Mesodermal cell (in vitro differentiated cells): ENCODE data around the gene COL1A1.

Source experiments
- H3K27ac ChIP-seq: 2 replicates; pipeline ENCODE4 v1.7.0; 2013; ENCODE audit warnings: mild to moderate bottlenecking, low read depth, low read length, moderate library complexity; ENCODE audit not compliant: severe bottlenecking
- H3K36me3 ChIP-seq: 2 replicates; pipeline ENCODE4 v1.7.1; 2013; ENCODE audit warnings: mild to moderate bottlenecking, low read length, moderate library complexity; ENCODE audit not compliant: control insufficient read depth, insufficient read depth
- H3K4me1 ChIP-seq: one replicate; pipeline ENCODE4 v1.7.1; 2013; ENCODE audit warnings: mild to moderate bottlenecking, low read length; ENCODE audit not compliant: insufficient read depth, control insufficient read depth, poor library complexity, severe bottlenecking
- H3K4me3 ChIP-seq: 2 replicates; pipeline ENCODE4 v1.7.0; 2013; ENCODE audit warnings: low read length, control low read depth, mild to moderate bottlenecking; ENCODE audit not compliant: insufficient read depth, poor library complexity, severe bottlenecking; ENCODE audit errors: extremely low read depth
- H3K9me3 ChIP-seq: 2 replicates; pipeline ENCODE4 v1.7.1; 2013; ENCODE audit warnings: mild to moderate bottlenecking, low read length, moderate library complexity; ENCODE audit not compliant: control insufficient read depth
- WGBS, 2 experiments: methylation state at CpG; one replicate each; pipeline ENCODE4 v1.1.5; 2013; ENCODE audit warnings: missing lambda C conversion rate in 2 of 2; ENCODE audit not compliant: insufficient coverage in 2 of 2; 5-methylcytosine and 5-hydroxymethylcytosine counted together

The COL1A1 gene

GRCh38 chr17:50221864-50222545 lies 20.6 kb upstream of the COL1A1 start:
- 93 to 96% methylated on average over 5 to 7 of the region's 8 CpGs for WGBS, 2 experiments
- Histone ChIP-seq H3K4me1 (peaks cover 30% of the 10 kb centered on the region), H3K4me3 (no peak overlapping the region), H3K36me3 (no peaks in the 10 kb centered on the region), H3K9me3 (peaks cover 5% of the 10 kb centered on the region), H3K27ac (no peak overlapping the region)

GRCh38 chr17:50221266-50221863 lies 19.9 kb upstream of the COL1A1 start:
- H3K36me3 ChIP-seq: no peaks in the 10 kb centered on the region
- peaks cover 30% of the 10 kb centered on the region for H3K4me1 ChIP-seq
- peaks cover 5% of the 10 kb centered on the region for H3K9me3 ChIP-seq
- WGBS, 2 experiments: 89 to 92% methylated on average over 5 to 7 of the region's 9 CpGs
- no peak overlapping the region for H3K4me3 ChIP-seq
- no peak overlapping the region for H3K27ac ChIP-seq

GRCh38 chr17:50220811-50221210 lies 19.4 kb upstream of the COL1A1 start:
- 83 to 84% methylated on average over 15 of the region's 15 CpGs for WGBS, 2 experiments
- no peak overlapping the region for H3K27ac ChIP-seq

DNA sequence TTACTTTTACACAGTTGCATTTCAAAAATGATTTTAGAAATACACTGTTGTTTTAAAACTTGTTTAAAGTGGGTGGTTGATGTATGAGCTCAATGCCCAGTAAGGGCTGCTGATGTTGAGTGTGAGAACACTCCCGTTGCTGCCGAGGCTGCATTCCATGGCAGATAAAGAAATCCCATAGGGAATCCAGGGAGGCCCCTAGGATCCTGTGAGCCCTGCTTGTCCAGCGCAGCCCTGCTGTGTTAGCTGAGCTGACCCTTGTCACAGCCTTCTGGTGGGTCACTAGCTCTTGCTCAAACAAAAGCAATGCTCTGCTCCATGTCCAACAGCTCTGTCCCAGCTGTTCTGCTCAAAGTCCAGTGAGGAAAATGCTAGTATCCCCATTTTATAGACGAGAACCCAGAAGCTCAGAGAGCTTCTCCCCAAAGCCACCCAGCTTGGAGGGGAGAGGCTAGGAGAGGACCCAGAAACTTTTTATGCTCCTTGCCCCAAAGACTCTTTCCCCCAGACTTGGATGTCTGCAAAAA lies 18.6 kb upstream of the COL1A1 start:
- H3K4me1 ChIP-seq: peaks cover 30% of the 10 kb centered on the region
- H3K9me3 ChIP-seq: no peaks in the 10 kb centered on the region
- H3K27ac ChIP-seq: peak overlapping the region; percentile 48
- 29 to 53% methylated on average over 3 to 4 of the region's 4 CpGs for WGBS, 2 experiments
- H3K4me3 ChIP-seq: no peak overlapping the region
- H3K36me3 ChIP-seq: no peaks in the 10 kb centered on the region

More at GRCh38 chr17:50220811-50221210, 19.4 kb upstream of the COL1A1 start:
- peaks cover 30% of the 10 kb centered on the region for H3K4me1 ChIP-seq
- H3K36me3 ChIP-seq: no peaks in the 10 kb centered on the region
- no peak overlapping the region for H3K4me3 ChIP-seq
- peaks cover 3% of the 10 kb centered on the region for H3K9me3 ChIP-seq

DNA sequence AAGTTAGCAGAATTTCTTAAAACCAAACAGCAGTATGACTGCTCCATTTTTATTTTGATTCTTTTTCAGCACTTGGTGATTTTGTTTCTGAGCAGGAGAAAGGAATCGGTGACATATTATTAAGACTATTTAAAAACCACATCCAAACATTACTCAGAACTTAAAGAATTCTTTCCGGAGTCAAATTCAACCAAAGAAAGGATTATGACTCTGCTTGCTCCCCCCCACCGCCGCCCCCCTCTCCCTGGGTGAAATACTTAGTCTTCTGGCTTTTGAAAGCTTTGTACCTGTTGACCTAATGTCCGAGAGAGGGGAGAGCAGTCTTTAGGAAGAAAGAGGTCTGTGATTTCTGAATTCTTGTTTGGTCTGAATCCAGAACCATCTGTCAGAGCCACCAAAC lies 17.9 kb upstream of the COL1A1 start:
- 60% methylated on average over 2 of the region's 5 CpGs; no CpG with 5 or more reads in 1 of the 2 experiments for WGBS, 2 experiments
- no peak overlapping the region for H3K4me3 ChIP-seq
- H3K4me1 ChIP-seq: peaks cover 30% of the 10 kb centered on the region
- H3K9me3 ChIP-seq: no peaks in the 10 kb centered on the region
- H3K27ac ChIP-seq: peak overlapping the region; percentile 48
- H3K36me3 ChIP-seq: no peaks in the 10 kb centered on the region

GRCh38 chr17:50218771-50219315 lies 17.4 kb upstream of the COL1A1 start:
- WGBS, 2 experiments: 83% methylated on average over 1 of the region's 1 CpG; no CpG with 5 or more reads in 1 of the 2 experiments
- Histone ChIP-seq H3K4me1 (peaks cover 30% of the 10 kb centered on the region), H3K27ac (peak overlapping the region; percentile 48), H3K9me3 (no peaks in the 10 kb centered on the region), H3K36me3 (no peaks in the 10 kb centered on the region), H3K4me3 (no peak overlapping the region)

- 86% methylated on average over 1 of the region's 3 CpGs; no CpG with 5 or more reads in 1 of the 2 experiments for WGBS, 2 experiments
- Histone ChIP-seq H3K9me3 (no peaks in the 10 kb centered on the region), H3K27ac (peak overlapping the region; percentile 48), H3K4me1 (peaks cover 30% of the 10 kb centered on the region), H3K36me3 (no peaks in the 10 kb centered on the region), H3K4me3 (no peak overlapping the region)
These were observed 16.8 kb upstream of the COL1A1 start for GRCh38 chr17:50218071-50218759.

DNA sequence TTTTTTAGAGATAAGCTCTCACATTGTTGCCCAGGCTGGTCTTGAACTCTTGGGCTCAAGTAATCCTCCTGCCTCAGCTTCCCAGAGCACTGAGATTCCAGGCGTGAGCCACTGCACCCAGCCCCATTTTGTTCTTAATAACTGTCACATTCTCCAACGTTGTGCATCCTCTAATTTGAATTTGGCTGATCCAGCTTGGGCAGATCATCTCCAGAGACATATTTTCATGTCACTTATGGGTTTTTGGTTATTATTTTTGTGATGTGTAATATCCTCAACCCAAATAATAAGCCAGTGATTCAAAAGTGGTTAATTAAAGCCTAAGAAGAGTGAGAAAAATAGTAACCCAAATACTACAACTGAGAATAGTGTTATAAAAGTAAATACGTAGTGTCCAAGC lies 16.2 kb upstream of the COL1A1 start:
- 45% methylated on average over 2 of the region's 3 CpGs; no CpG with 5 or more reads in 1 of the 2 experiments for WGBS, 2 experiments
- Histone ChIP-seq H3K36me3 (no peaks in the 10 kb centered on the region), H3K4me3 (no peak overlapping the region), H3K27ac (no peak overlapping the region), H3K9me3 (no peaks in the 10 kb centered on the region), H3K4me1 (peaks cover 32% of the 10 kb centered on the region)

- H3K27ac ChIP-seq: no peak overlapping the region
- H3K9me3 ChIP-seq: no peaks in the 10 kb centered on the region
- WGBS, 2 experiments: 70 to 96% methylated on average over 5 to 6 of the region's 8 CpGs
- no peaks in the 10 kb centered on the region for H3K36me3 ChIP-seq
- H3K4me3 ChIP-seq: no peak overlapping the region
- peaks cover 39% of the 10 kb centered on the region for H3K4me1 ChIP-seq
These were observed 13.7 kb upstream of the COL1A1 start for GRCh38 chr17:50214976-50215760.
